Cardiac muscle cell (in vitro differentiated cells and primary cell): Measurements from ENCODE around the gene RBM20. TPM values are rescaled to one million over a fixed set of nuclear protein-coding genes. Genes with fewer than 3 reads are reported as not detected.

Experiments
- DNase-seq, 2 donors: peaks; one replicate each; pipeline versions ENCODE4 v3.0.0 to v3.0.0-alpha.2; 2010 to 2017; ENCODE audit warnings: low read depth in 1 of 2, low spot score in 1 of 2
- H3K27ac ChIP-seq: fragments of 200-600 bp; sonication (generic); 2 replicates; pipeline ENCODE4 v1.5.1; 2016
- H3K27me3 ChIP-seq: fragments of 200-600 bp; sonication (generic); 2 replicates; pipeline ENCODE4 v1.6.0; 2016; ENCODE audit warnings: control low read depth
- H3K36me3 ChIP-seq: fragments of 200-600 bp; sonication (generic); 2 replicates; pipeline ENCODE4 v1.5.1; 2016; ENCODE audit warnings: control low read depth
- H3K4me1 ChIP-seq: fragments of 200-600 bp; sonication (generic); 2 replicates; pipeline ENCODE4 v1.8.1; 2017; ENCODE audit warnings: low read depth, mild to moderate bottlenecking, mixed run types
- H3K4me3 ChIP-seq: fragments of 200-600 bp; sonication (generic); 2 replicates; pipeline ENCODE4 v1.5.1; 2016; ENCODE audit warnings: mild to moderate bottlenecking
- H3K9me3 ChIP-seq: fragments of 200-600 bp; sonication (generic); 2 replicates; pipeline ENCODE4 v1.5.1; 2017; ENCODE audit warnings: low read depth, mild to moderate bottlenecking, control low read depth
- CTCF ChIP-seq: IDR thresholded peaks from 2 replicates; pipeline ENCODE4 v1.5.1; 2012; ENCODE audit warnings: low read depth, mild to moderate bottlenecking, low read length
- polyA plus RNA-seq: library from polyadenylated mRNA; unstranded; fragments of >200 nt; fragmentation: Nextera tagmentation; extraction: Ambion mirVana; gene quantifications from 2 replicates; pipeline ENCODE4 v1.2.1, GENCODE V29; 2016
- total RNA-seq: library from RNA; depleted of rRNA; stranded (reverse); fragments of >200 nt; gene quantifications from 2 replicates; pipeline ENCODE4 v1.2.3, GENCODE V29; 2016

The RBM20 gene
- total and polyA plus RNA-seq, 2 experiments from 2014 or later = 19.2 to 28.5 TPM

DNA sequence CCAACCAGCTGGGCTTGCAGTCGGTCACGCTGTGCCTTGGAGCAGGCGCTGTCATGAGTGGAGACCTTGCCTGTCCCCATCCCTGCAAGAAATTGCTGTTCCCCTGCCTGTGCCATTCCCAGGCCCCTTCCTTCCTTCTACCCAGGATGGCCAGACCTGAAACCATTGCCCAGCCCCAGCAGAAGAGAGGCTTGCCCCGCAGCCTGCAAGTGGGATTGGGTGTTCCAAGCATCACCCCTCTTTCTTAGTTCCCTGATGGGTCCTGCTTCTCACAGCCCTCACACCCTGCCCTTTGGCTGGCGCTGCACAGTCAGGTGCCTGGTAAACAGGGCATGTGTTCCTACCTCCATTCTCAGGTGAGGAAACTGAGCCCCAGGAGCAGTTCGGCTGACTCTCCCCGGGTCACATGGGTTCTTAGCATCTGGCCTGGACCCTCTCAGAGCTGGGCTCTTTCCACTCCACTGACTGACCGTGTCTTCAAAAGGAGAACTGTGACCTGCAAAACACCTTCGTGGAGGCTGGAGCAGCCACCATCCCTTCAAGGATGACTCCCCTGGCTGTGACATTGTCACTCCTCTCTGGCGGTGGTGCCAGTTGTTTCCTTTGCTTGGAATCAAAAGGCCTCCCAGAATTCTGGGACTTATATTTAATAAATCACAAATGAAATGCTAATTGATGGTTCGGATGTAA lies 185.7 kb downstream of the RBM20 start:
- TF ChIP-seq CTCF = no peak
- peak overlapping the region; percentile 74 for H3K27ac ChIP-seq
- H3K9me3 ChIP-seq = no peaks in the 10 kb centered on the region
- DNase-seq = no peak
- H3K36me3 ChIP-seq = peaks cover 6% of the 10 kb centered on the region
- no peaks in the 10 kb centered on the region for H3K27me3 ChIP-seq
- H3K4me3 ChIP-seq = no peak overlapping the region
- peaks cover 37% of the 10 kb centered on the region for H3K4me1 ChIP-seq

GRCh38 chr10:110833234-110833940 lies 189.3 kb downstream of the RBM20 start:
- Histone ChIP-seq H3K4me1 (peaks cover 52% of the 10 kb centered on the region), H3K27ac (peak overlapping the region; percentile 90), H3K4me3 (no peak overlapping the region), H3K27me3 (no peaks in the 10 kb centered on the region), H3K9me3 (no peaks in the 10 kb centered on the region), H3K36me3 (peaks cover 6% of the 10 kb centered on the region)
- DNase-seq = peak in 1 of 2 donors; percentile 58
- no peak for TF ChIP-seq CTCF

- Histone ChIP-seq H3K27me3 (no peaks in the 10 kb centered on the region), H3K4me1 (peaks cover 54% of the 10 kb centered on the region), H3K36me3 (peaks cover 6% of the 10 kb centered on the region), H3K4me3 (no peak overlapping the region), H3K27ac (peak overlapping the region; percentile 90), H3K9me3 (no peaks in the 10 kb centered on the region)
- no peak for TF ChIP-seq CTCF
- DNase-seq = no peak
Measured at GRCh38 chr10:110833941-110834628, 189.9 kb downstream of the RBM20 start.

DNA sequence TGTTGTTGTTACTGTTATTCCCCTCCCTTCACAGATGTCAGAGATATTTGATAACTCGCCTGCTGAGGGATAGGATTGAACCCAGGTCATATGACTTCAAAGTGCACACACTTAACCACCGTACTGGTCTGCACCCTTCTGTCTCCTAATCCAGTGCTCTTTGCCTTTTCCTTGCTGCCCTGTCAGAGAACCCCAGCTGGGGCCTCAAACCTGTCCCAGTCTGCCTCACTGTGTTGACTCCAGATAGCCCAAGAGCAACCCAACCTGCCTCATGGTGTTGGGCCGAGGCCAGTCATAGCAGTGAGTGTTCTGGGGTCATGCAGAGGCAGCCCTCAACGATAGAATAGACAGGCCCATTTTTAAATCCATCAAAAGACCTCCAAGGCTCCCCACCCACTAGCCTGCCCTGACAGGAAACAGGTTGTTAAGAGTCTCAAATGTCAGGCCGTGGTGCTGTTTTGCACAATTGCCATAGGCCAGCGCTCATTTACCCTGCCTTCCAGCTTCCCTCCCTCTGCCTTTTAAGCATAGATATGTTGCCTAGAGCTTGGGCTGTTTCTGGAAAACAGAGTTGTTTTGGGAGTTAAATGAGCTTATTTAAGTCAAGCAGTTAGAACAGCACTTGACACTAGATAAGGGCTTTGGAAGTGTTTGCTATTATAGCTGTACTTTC lies 190.6 kb downstream of the RBM20 start:
- peaks cover 6% of the 10 kb centered on the region for H3K36me3 ChIP-seq
- H3K27ac ChIP-seq = peak overlapping the region; percentile 90
- H3K27me3 ChIP-seq = no peaks in the 10 kb centered on the region
- peak; percentile 46 to 90 for DNase-seq
- H3K4me3 ChIP-seq = no peak overlapping the region
- TF ChIP-seq CTCF = no peak
- no peaks in the 10 kb centered on the region for H3K9me3 ChIP-seq
- peaks cover 47% of the 10 kb centered on the region for H3K4me1 ChIP-seq

DNA sequence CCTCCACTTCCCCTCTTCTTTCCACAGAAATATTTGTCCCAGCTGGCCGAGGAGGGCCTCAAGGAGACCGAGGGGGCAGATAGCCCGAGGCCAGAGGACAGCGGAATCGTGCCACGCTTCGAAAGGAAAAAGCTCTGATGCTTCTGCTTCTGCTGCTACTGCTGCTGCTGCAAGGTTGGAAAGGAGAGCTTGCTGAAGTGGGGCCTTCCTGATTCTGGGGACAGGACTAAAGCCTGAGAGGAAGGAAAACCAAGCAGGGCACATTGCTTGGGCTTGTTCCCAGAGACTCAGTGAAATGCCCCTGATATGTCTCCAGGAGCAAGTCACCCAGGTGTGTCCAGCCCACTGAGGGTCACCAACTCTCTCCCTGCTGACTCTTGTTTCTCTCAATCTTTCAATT lies 191.7 kb downstream of the RBM20 start:
- H3K27ac ChIP-seq = peak overlapping the region; percentile 90

More for the DNA sequence above, 191.7 kb downstream of the RBM20 start:
- Histone ChIP-seq H3K9me3 (no peaks in the 10 kb centered on the region), H3K36me3 (peaks cover 3% of the 10 kb centered on the region), H3K4me1 (peaks cover 44% of the 10 kb centered on the region), H3K4me3 (no peak overlapping the region), H3K27me3 (no peaks in the 10 kb centered on the region)
- TF ChIP-seq CTCF = no peak
- no peak for DNase-seq
